Endothelial cell of umbilical vein (primary cell): Measurements from ENCODE around the gene CRYBB2. TPM values are rescaled to one million over a fixed set of nuclear protein-coding genes. Genes with fewer than 3 reads are reported as not detected.
"Not testable (repeated sequence)": the region's sequence is repeated elsewhere in the genome, so short reads cannot be mapped to it uniquely, and the experiment has no call there.

Source experiments
- BruUV-seq: library from RNA; stranded (reverse); fragments of 400-500 nt; replicated peaks from 2 replicates; lab custom pipeline; 2021; lab: Mats Ljungman, UMichigan
- CTCF ChIA-PET: fragments of 300-600, 350-600 bp; sonication (Branson Sonifier 250); formaldehyde crosslinking; loops from one replicate; lab custom pipeline; 2021; ENCODE audit warnings: antibody characterized with exemption, inconsistent platforms; lab: Charles Lee
- POLR2A ChIA-PET: fragments of 300-600, 350-600 bp; sonication (Branson Sonifier 250); formaldehyde crosslinking; loops from one replicate; lab custom pipeline; 2021; ENCODE audit warnings: antibody characterized with exemption, inconsistent platforms; lab: Charles Lee
- DNase-seq: peaks from one replicate; pipeline ENCODE4 v3.0.0-alpha.2; 2011; ENCODE audit warnings: low read depth, low spot score
- FAIRE-seq: peaks from 2 replicates; lab custom pipeline; 2011; peaks lifted over from hg19 to GRCh38; lab: Jason Lieb, UNC
- H2AFZ ChIP-seq: 2 replicates; pipeline ENCODE4 v1.6.0; 2012; ENCODE audit warnings: low read depth, low read length, control low read depth, inconsistent platforms
- H3K27ac ChIP-seq: 2 replicates; pipeline ENCODE4 v1.5.1; 2011; ENCODE audit warnings: low read depth, mild to moderate bottlenecking, control low read depth, low read length, moderate library complexity; ENCODE audit not compliant: insufficient read depth
- H3K27me3 ChIP-seq, 2 experiments: 2 replicates each; pipeline versions ENCODE4 v1.6.0 to v1.6.1; 2011; ENCODE audit warnings: low read length in 2 of 2, mixed read lengths in 1 of 2; ENCODE audit not compliant: control insufficient read depth in 2 of 2, insufficient read depth in 2 of 2
- H3K36me3 ChIP-seq, 2 experiments: 2 replicates in 1 of 2; 3 replicates in 1 of 2; pipeline ENCODE4 v1.5.1; 2011; ENCODE audit warnings: low read length in 2 of 2, mild to moderate bottlenecking in 1 of 2, moderate library complexity in 1 of 2; ENCODE audit not compliant: control insufficient read depth in 2 of 2, insufficient read depth in 2 of 2; ENCODE audit errors: extremely low read depth in 1 of 2
- H3K4me1 ChIP-seq: 3 replicates; pipeline ENCODE4 v1.5.1; 2011; ENCODE audit warnings: mild to moderate bottlenecking, low read length; ENCODE audit not compliant: control insufficient read depth, insufficient read depth; ENCODE audit errors: extremely low read depth
- H3K4me2 ChIP-seq: 2 replicates; pipeline ENCODE4 v1.6.1; 2011; ENCODE audit warnings: low read length, control low read depth, mixed read lengths; ENCODE audit not compliant: insufficient read depth
- H3K4me3 ChIP-seq, 3 experiments: fragments of 200-600 bp in 1 of 3; sonication (generic), shearing (Covaris generic) in 1 of 3; replicated peaks in 1 of 3; 2 replicates each; pipeline ENCODE4 v1.5.1; 2011 to 2016; ENCODE audit warnings: control low read depth in 3 of 3, low read length in 3 of 3, mild to moderate bottlenecking in 2 of 3, inconsistent platforms in 1 of 3, low read depth in 1 of 3, moderate library complexity in 1 of 3; ENCODE audit not compliant: insufficient read depth in 1 of 3
- H3K79me2 ChIP-seq: 2 replicates; pipeline ENCODE4 v1.6.0; 2012; ENCODE audit warnings: low read length, inconsistent platforms; ENCODE audit not compliant: control insufficient read depth, insufficient read depth
- H3K9ac ChIP-seq: replicated peaks from 2 replicates; pipeline ENCODE3; 2011; ENCODE audit warnings: low read length, control low read depth; ENCODE audit not compliant: insufficient read depth; ENCODE audit errors: extremely low read depth
- H3K9me1 ChIP-seq: replicated peaks from 3 replicates; pipeline ENCODE4 v1.6.0; 2011; ENCODE audit warnings: mild to moderate bottlenecking, low read length; ENCODE audit not compliant: control insufficient read depth, insufficient read depth; ENCODE audit errors: extremely low read depth
- H3K9me3 ChIP-seq: replicated peaks from 2 replicates; pipeline ENCODE4 v1.5.1; 2012; ENCODE audit warnings: low read length, inconsistent platforms; ENCODE audit not compliant: control insufficient read depth, insufficient read depth
- H4K20me1 ChIP-seq: replicated peaks from 2 replicates; pipeline ENCODE3; 2011; ENCODE audit warnings: mild to moderate bottlenecking, low read length; ENCODE audit not compliant: control insufficient read depth, insufficient read depth; ENCODE audit errors: extremely low read depth
- dilution Hi-C: fragments of 300-500 bp; cut with MboI; formaldehyde crosslinking; loops from one replicate; pipeline ENCODE4 v1.15.0; 2019; ENCODE audit warnings: low sequenced_read_pairs; ENCODE audit not compliant: extremely low pct_ligation_motif_present
- intact Hi-C: fragments of 100-400 bp; cut with micrococcal nuclease; formaldehyde crosslinking; loops from one replicate; pipeline ENCODE4 v1.10.0; 2022
- polyA plus RNA-seq, 4 experiments: library from polyadenylated mRNA; depleted of rRNA in 3 of 4; stranded (reverse) in 3 of 4; unstranded in 1 of 4; fragments of >200 nt; gene quantifications; 2 replicates each; pipeline versions ENCODE4 v1.2.1 to v1.2.3, GENCODE V29; 2011 to 2012; ENCODE audit warnings: missing spikeins in 1 of 4
- total RNA-seq: library from RNA; stranded (reverse); gene quantifications from 2 replicates; pipeline ENCODE4 v1.2.3, GENCODE V29; 2021

Gene CRYBB2
- total and polyA plus RNA-seq, 2 donors (not counting 3 experiments of a cell fraction or from before 2014, with no cell fraction given) = 0.36 to 1.4 TPM

DNA sequence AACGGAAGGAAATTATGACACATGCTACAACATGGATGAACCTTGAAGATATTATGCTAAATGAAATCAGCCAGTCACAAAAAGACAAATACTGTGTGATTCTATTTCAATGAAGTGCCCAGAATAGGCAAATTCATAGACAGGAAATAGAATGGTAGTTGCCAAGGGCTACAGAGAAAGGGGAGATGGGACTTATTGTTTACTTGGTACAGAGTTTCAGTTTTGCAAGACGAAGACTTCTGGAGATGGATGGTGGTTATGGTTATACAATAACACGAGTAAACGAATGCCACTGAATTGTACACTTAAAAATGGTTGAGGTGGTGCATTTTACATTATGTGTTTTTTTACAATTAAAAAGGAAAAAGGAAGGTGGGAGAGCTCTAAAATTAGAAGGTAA lies 48.1 kb downstream of the CRYBB2 start:
- H3K27ac ChIP-seq, DNase-seq, dilution Hi-C loops, H3K4me1 ChIP-seq, H3K9me3 ChIP-seq, POLR2A ChIA-PET, H3K9ac ChIP-seq, H2AFZ ChIP-seq, H3K4me3 ChIP-seq, H4K20me1 ChIP-seq, H3K9me1 ChIP-seq, H3K79me2 ChIP-seq, H3K27me3 ChIP-seq, H3K36me3 ChIP-seq, BruUV-seq, CTCF ChIA-PET, H3K4me2 ChIP-seq, FAIRE-seq, intact Hi-C loops: not testable (repeated sequence)

GRCh38 chr22:25268902-25269301 lies 49.5 kb downstream of the CRYBB2 start:
- H3K27me3 ChIP-seq, POLR2A ChIA-PET, intact Hi-C loops, FAIRE-seq, BruUV-seq, H3K4me1 ChIP-seq, H3K79me2 ChIP-seq, H2AFZ ChIP-seq, H4K20me1 ChIP-seq, dilution Hi-C loops, H3K4me2 ChIP-seq, H3K9ac ChIP-seq, H3K9me1 ChIP-seq, H3K36me3 ChIP-seq, H3K9me3 ChIP-seq, H3K4me3 ChIP-seq, CTCF ChIA-PET, DNase-seq, H3K27ac ChIP-seq: not testable (repeated sequence)

- H3K4me2 ChIP-seq, H3K4me3 ChIP-seq, H3K4me1 ChIP-seq, POLR2A ChIA-PET, intact Hi-C loops, DNase-seq, H4K20me1 ChIP-seq, H3K27me3 ChIP-seq, H3K36me3 ChIP-seq, H3K9ac ChIP-seq, CTCF ChIA-PET, BruUV-seq, H3K27ac ChIP-seq, H3K79me2 ChIP-seq, H3K9me1 ChIP-seq, H2AFZ ChIP-seq, dilution Hi-C loops, H3K9me3 ChIP-seq, FAIRE-seq: not testable (repeated sequence)
Observed at GRCh38 chr22:25270061-25270460, 50.6 kb downstream of the CRYBB2 start.

- CTCF ChIA-PET, H3K4me1 ChIP-seq, H3K9ac ChIP-seq, H3K9me3 ChIP-seq, H3K27ac ChIP-seq, dilution Hi-C loops, DNase-seq, H3K36me3 ChIP-seq, H3K9me1 ChIP-seq, H4K20me1 ChIP-seq, intact Hi-C loops, H3K27me3 ChIP-seq, BruUV-seq, H2AFZ ChIP-seq, H3K79me2 ChIP-seq, H3K4me3 ChIP-seq, FAIRE-seq, POLR2A ChIA-PET, H3K4me2 ChIP-seq: not testable (repeated sequence)
Observed at GRCh38 chr22:25273231-25273630, 53.8 kb downstream of the CRYBB2 start.
